Measurements from ENCODE around the gene OR5AC2.

OR5AC2 gene

GRCh38 chr3:98068824-98069223 is 18.1 kb upstream of the OR5AC2 start:
- Histone ChIP-seq H3K4me3 (ENCODE audit: low read length in 2 of 2) (no peak overlapping the region), H3K9ac (ENCODE audit: low read depth in 1 of 2, low read length in 2 of 2) (no peak overlapping the region)

GRCh38 chr3:98070840-98071239 is 16.1 kb upstream of the OR5AC2 start:
- Histone ChIP-seq H3K9ac (ENCODE audit: low read depth in 1 of 2, low read length in 2 of 2) (no peak overlapping the region), H3K4me1 (ENCODE audit: control insufficient read depth in 2 of 2, insufficient read depth in 2 of 2, low read length in 2 of 2) (no peaks in the 10 kb centered on the region), H3K27ac (ENCODE audit: low read depth in 2 of 2, low read length in 2 of 2) (no peak overlapping the region), H3K4me3 (ENCODE audit: low read length in 2 of 2) (no peak overlapping the region), H3K9me3 (ENCODE audit: control insufficient read depth in 2 of 2, low read length in 2 of 2) (no peaks in the 10 kb centered on the region), H3K36me3 (ENCODE audit: control insufficient read depth in 2 of 2, insufficient read depth in 2 of 2, low read length in 2 of 2) (no peaks in the 10 kb centered on the region), H3K27me3 (ENCODE audit: control insufficient read depth in 2 of 2, insufficient read depth in 2 of 2, low read length in 2 of 2) (no peaks in the 10 kb centered on the region)

More at GRCh38 chr3:98068824-98069223, 18.1 kb upstream of the OR5AC2 start:
- no peak overlapping the region for H3K27ac ChIP-seq (ENCODE audit: low read depth in 2 of 2, low read length in 2 of 2)
- H3K4me1 ChIP-seq (ENCODE audit: control insufficient read depth in 2 of 2, insufficient read depth in 2 of 2, low read length in 2 of 2) = no peaks in the 10 kb centered on the region
- no peaks in the 10 kb centered on the region for H3K9me3 ChIP-seq (ENCODE audit: control insufficient read depth in 2 of 2, low read length in 2 of 2)
- H3K36me3 ChIP-seq (ENCODE audit: control insufficient read depth in 2 of 2, insufficient read depth in 2 of 2, low read length in 2 of 2) = no peaks in the 10 kb centered on the region
- H3K27me3 ChIP-seq (ENCODE audit: control insufficient read depth in 2 of 2, insufficient read depth in 2 of 2, low read length in 2 of 2) = no peaks in the 10 kb centered on the region

GRCh38 chr3:98073486-98073885 is 13.5 kb upstream of the OR5AC2 start:
- Histone ChIP-seq H3K4me1 (ENCODE audit: control insufficient read depth in 2 of 2, insufficient read depth in 2 of 2, low read length in 2 of 2) (no peaks in the 10 kb centered on the region), H3K9ac (ENCODE audit: low read depth in 1 of 2, low read length in 2 of 2) (no peak overlapping the region), H3K4me3 (ENCODE audit: low read length in 2 of 2) (no peak overlapping the region), H3K27me3 (ENCODE audit: control insufficient read depth in 2 of 2, insufficient read depth in 2 of 2, low read length in 2 of 2) (no peaks in the 10 kb centered on the region), H3K27ac (ENCODE audit: low read depth in 2 of 2, low read length in 2 of 2) (no peak overlapping the region), H3K36me3 (ENCODE audit: control insufficient read depth in 2 of 2, insufficient read depth in 2 of 2, low read length in 2 of 2) (no peaks in the 10 kb centered on the region), H3K9me3 (ENCODE audit: control insufficient read depth in 2 of 2, low read length in 2 of 2) (no peaks in the 10 kb centered on the region)

GRCh38 chr3:98095882-98096281 is 8.9 kb downstream of the OR5AC2 start:
- Histone ChIP-seq H3K9ac (ENCODE audit: low read depth in 1 of 2, low read length in 2 of 2) (no peak overlapping the region), H3K27ac (ENCODE audit: low read depth in 2 of 2, low read length in 2 of 2) (no peak overlapping the region), H3K4me3 (ENCODE audit: low read length in 2 of 2) (no peak overlapping the region), H3K36me3 (ENCODE audit: control insufficient read depth in 2 of 2, insufficient read depth in 2 of 2, low read length in 2 of 2) (no peaks in the 10 kb centered on the region), H3K4me1 (ENCODE audit: control insufficient read depth in 2 of 2, insufficient read depth in 2 of 2, low read length in 2 of 2) (no peaks in the 10 kb centered on the region), H3K9me3 (ENCODE audit: control insufficient read depth in 2 of 2, low read length in 2 of 2) (no peaks in the 10 kb centered on the region), H3K27me3 (ENCODE audit: control insufficient read depth in 2 of 2, insufficient read depth in 2 of 2, low read length in 2 of 2) (no peaks in the 10 kb centered on the region)

GRCh38 chr3:98099848-98100247 is 12.9 kb downstream of the OR5AC2 start:
- Histone ChIP-seq H3K27ac (ENCODE audit: low read depth in 2 of 2, low read length in 2 of 2) (no peak overlapping the region), H3K36me3 (ENCODE audit: control insufficient read depth in 2 of 2, insufficient read depth in 2 of 2, low read length in 2 of 2) (no peaks in the 10 kb centered on the region), H3K4me3 (ENCODE audit: low read length in 2 of 2) (no peak overlapping the region), H3K9ac (ENCODE audit: low read depth in 1 of 2, low read length in 2 of 2) (no peak overlapping the region), H3K27me3 (ENCODE audit: control insufficient read depth in 2 of 2, insufficient read depth in 2 of 2, low read length in 2 of 2) (no peaks in the 10 kb centered on the region), H3K4me1 (ENCODE audit: control insufficient read depth in 2 of 2, insufficient read depth in 2 of 2, low read length in 2 of 2) (no peaks in the 10 kb centered on the region), H3K9me3 (ENCODE audit: control insufficient read depth in 2 of 2, low read length in 2 of 2) (no peaks in the 10 kb centered on the region)

- no peaks in the 10 kb centered on the region for H3K4me1 ChIP-seq (ENCODE audit: control insufficient read depth in 2 of 2, insufficient read depth in 2 of 2, low read length in 2 of 2)
- H3K9me3 ChIP-seq (ENCODE audit: control insufficient read depth in 2 of 2, low read length in 2 of 2) = no peaks in the 10 kb centered on the region
- no peak overlapping the region for H3K27ac ChIP-seq (ENCODE audit: low read depth in 2 of 2, low read length in 2 of 2)
- no peak overlapping the region for H3K4me3 ChIP-seq (ENCODE audit: low read length in 2 of 2)
- no peaks in the 10 kb centered on the region for H3K36me3 ChIP-seq (ENCODE audit: control insufficient read depth in 2 of 2, insufficient read depth in 2 of 2, low read length in 2 of 2)
- no peaks in the 10 kb centered on the region for H3K27me3 ChIP-seq (ENCODE audit: control insufficient read depth in 2 of 2, insufficient read depth in 2 of 2, low read length in 2 of 2)
- no peak overlapping the region for H3K9ac ChIP-seq (ENCODE audit: low read depth in 1 of 2, low read length in 2 of 2)
These were observed 21.2 kb downstream of the OR5AC2 start for GRCh38 chr3:98108162-98108561.

- Histone ChIP-seq H3K4me3 (ENCODE audit: low read length in 2 of 2) (no peak overlapping the region), H3K9ac (ENCODE audit: low read depth in 1 of 2, low read length in 2 of 2) (no peak overlapping the region), H3K27ac (ENCODE audit: low read depth in 2 of 2, low read length in 2 of 2) (no peak overlapping the region), H3K9me3 (ENCODE audit: control insufficient read depth in 2 of 2, low read length in 2 of 2) (no peaks in the 10 kb centered on the region), H3K27me3 (ENCODE audit: control insufficient read depth in 2 of 2, insufficient read depth in 2 of 2, low read length in 2 of 2) (no peaks in the 10 kb centered on the region), H3K36me3 (ENCODE audit: control insufficient read depth in 2 of 2, insufficient read depth in 2 of 2, low read length in 2 of 2) (no peaks in the 10 kb centered on the region), H3K4me1 (ENCODE audit: control insufficient read depth in 2 of 2, insufficient read depth in 2 of 2, low read length in 2 of 2) (no peaks in the 10 kb centered on the region)
These were observed 23.0 kb downstream of the OR5AC2 start for GRCh38 chr3:98109807-98110549.

- H3K27me3 ChIP-seq (ENCODE audit: control insufficient read depth in 2 of 2, insufficient read depth in 2 of 2, low read length in 2 of 2) = no peaks in the 10 kb centered on the region
- H3K36me3 ChIP-seq (ENCODE audit: control insufficient read depth in 2 of 2, insufficient read depth in 2 of 2, low read length in 2 of 2) = no peaks in the 10 kb centered on the region
- H3K27ac ChIP-seq (ENCODE audit: low read depth in 2 of 2, low read length in 2 of 2) = no peak overlapping the region
- H3K9me3 ChIP-seq (ENCODE audit: control insufficient read depth in 2 of 2, low read length in 2 of 2) = no peaks in the 10 kb centered on the region
- H3K4me1 ChIP-seq (ENCODE audit: control insufficient read depth in 2 of 2, insufficient read depth in 2 of 2, low read length in 2 of 2) = no peaks in the 10 kb centered on the region
- no peak overlapping the region for H3K9ac ChIP-seq (ENCODE audit: low read depth in 1 of 2, low read length in 2 of 2)
- H3K4me3 ChIP-seq (ENCODE audit: low read length in 2 of 2) = no peak overlapping the region
These were observed 23.6 kb downstream of the OR5AC2 start for GRCh38 chr3:98110550-98110908.

- Histone ChIP-seq H3K9me3 (ENCODE audit: control insufficient read depth in 2 of 2, low read length in 2 of 2) (peaks cover 2 to 4% of the 10 kb centered on the region in 2 donors), H3K4me1 (ENCODE audit: control insufficient read depth in 2 of 2, insufficient read depth in 2 of 2, low read length in 2 of 2) (no peaks in the 10 kb centered on the region), H3K36me3 (ENCODE audit: control insufficient read depth in 2 of 2, insufficient read depth in 2 of 2, low read length in 2 of 2) (no peaks in the 10 kb centered on the region), H3K27me3 (ENCODE audit: control insufficient read depth in 2 of 2, insufficient read depth in 2 of 2, low read length in 2 of 2) (no peaks in the 10 kb centered on the region), H3K9ac (ENCODE audit: low read depth in 1 of 2, low read length in 2 of 2) (no peak overlapping the region), H3K4me3 (ENCODE audit: low read length in 2 of 2) (no peak overlapping the region), H3K27ac (ENCODE audit: low read depth in 2 of 2, low read length in 2 of 2) (no peak overlapping the region)
These were observed 27.3 kb downstream of the OR5AC2 start for GRCh38 chr3:98114264-98114663.

GRCh38 chr3:98115717-98116116 is 28.7 kb downstream of the OR5AC2 start:
- H3K4me3 ChIP-seq (ENCODE audit: low read length in 2 of 2) = no peak overlapping the region
- H3K9me3 ChIP-seq (ENCODE audit: control insufficient read depth in 2 of 2, low read length in 2 of 2) = peaks cover 2 to 4% of the 10 kb centered on the region in 2 donors
- no peak overlapping the region for H3K9ac ChIP-seq (ENCODE audit: low read depth in 1 of 2, low read length in 2 of 2)
- H3K27me3 ChIP-seq (ENCODE audit: control insufficient read depth in 2 of 2, insufficient read depth in 2 of 2, low read length in 2 of 2) = no peaks in the 10 kb centered on the region
- H3K36me3 ChIP-seq (ENCODE audit: control insufficient read depth in 2 of 2, insufficient read depth in 2 of 2, low read length in 2 of 2) = no peaks in the 10 kb centered on the region
- no peak overlapping the region for H3K27ac ChIP-seq (ENCODE audit: low read depth in 2 of 2, low read length in 2 of 2)
- H3K4me1 ChIP-seq (ENCODE audit: control insufficient read depth in 2 of 2, insufficient read depth in 2 of 2, low read length in 2 of 2) = no peaks in the 10 kb centered on the region
